EH (cell line): ENCODE data around the gene TCTN3.
A peak's percentile ranks its signal among the peaks of the same experiment; 100 is the strongest.
"Not testable (repeated sequence)": the region's sequence is repeated elsewhere in the genome, so short reads cannot be mapped to it uniquely, and the experiment has no call there.

Experiments
- DNase-seq: peaks from one replicate; pipeline ENCODE4 v3.0.0-alpha.2; 2015; ENCODE audit warnings: low read depth

TCTN3 gene

DNA sequence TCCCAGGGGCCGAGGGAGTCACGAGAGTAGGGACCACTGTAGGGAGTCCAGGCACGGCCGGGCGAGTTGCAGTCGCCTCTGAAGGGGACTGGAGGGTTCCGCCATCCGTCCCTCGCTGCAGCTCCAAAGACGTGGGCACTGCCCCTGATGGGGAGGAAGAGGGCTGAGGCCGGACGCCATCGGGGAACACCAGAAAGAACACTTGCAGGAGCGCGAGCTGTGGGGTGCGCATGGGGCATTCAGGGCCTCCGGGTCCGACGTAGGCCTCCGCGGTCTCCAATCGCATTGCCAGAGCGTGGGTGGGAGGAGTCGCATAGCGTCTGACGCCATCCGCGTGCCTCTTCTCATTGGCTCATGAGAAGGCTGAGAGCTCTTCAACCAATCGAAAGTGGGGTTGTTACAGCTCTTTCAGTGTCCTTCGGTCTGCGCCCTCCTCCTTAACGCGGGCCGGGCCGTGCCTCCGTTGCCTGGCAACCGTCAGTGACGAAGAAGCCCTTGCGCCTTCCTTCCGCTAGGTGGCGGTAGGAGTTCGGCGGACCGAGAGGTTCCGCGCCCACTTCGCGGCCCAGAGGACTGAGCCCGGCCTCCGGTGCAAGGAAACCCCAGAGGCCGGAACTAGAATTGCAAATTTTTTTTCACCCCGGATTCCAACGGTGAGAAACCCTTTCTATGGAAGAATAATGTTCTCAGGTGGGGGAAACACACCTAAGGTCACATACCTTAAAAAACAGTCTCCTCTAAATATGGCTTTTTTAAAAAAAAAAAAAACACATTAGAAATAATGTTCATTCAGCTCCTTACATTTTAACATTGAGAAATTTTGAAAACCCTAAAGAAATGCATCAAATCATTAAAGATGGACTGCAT is at the start of gene TCTN3:
TCTN3 (minus strand) TSS at position 260 of the 867 bp plus-strand sequence; CDS start at position 232, 28 bp downstream.
- DNase-seq = peak; percentile 100

GRCh38 chr10:95742962-95743535 is 49.3 kb upstream of the TCTN3 start:
- DNase-seq = peak; percentile 23

- no peak for DNase-seq
These were observed 48.8 kb upstream of the TCTN3 start for GRCh38 chr10:95742485-95742884.

DNA sequence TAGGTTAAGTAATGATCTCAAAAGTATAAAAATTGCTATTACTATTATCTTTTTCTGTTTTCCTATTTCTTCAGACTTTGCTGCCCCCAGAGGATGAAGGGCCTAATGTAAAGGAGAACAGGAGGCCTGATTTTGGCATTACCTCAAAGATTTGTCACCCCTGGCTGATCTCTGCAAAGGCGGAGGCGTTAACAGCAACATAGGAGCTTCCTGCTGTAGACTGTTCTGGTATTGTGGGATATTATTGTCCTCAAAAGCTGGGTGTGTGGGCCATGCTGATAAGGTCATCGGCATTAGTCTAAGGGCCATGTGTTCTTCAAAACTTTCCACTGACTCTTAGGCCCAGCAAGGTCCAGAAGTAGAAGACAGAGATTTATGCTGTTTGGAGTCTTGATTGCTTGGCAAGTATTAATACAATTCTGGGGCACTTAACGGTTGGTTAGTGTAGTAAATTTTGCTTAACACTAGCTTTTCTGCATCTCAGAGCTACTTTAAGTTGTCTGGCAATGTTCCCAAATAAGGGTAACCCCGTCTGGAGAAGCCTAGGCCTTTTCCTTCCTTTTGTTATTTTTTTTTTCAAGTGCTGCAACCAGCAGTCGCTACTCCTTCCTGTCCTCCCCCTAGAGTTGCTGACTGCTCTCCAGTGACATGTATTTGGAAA is 48.2 kb upstream of the TCTN3 start:
- no peak for DNase-seq

- DNase-seq = no peak
These were observed 45.3 kb upstream of the TCTN3 start for GRCh38 chr10:95739056-95739455.

DNA sequence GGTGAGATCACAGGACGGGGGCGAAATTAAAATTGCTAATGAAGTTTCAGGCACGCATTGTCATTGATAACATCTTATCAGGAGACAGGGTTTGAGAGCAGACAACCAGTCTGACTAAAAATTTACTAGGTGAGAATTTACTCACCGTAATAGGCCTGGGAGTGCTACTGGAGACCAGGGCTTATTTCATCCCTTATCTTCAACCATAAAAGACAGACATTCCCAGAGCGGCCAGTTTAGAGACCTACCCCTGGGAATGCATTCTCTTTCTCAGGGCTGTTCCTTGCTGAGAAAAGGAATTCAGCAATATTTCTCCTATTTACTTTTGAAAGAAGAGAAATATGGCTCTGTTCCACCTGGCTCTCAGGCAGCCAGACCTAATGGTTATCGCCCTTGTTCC is 39.2 kb upstream of the TCTN3 start:
- not testable (repeated sequence) for DNase-seq

GRCh38 chr10:95730233-95730632 is 36.5 kb upstream of the TCTN3 start:
- no peak for DNase-seq

- no peak for DNase-seq
These were observed 35.8 kb upstream of the TCTN3 start for GRCh38 chr10:95729323-95730055.

DNA sequence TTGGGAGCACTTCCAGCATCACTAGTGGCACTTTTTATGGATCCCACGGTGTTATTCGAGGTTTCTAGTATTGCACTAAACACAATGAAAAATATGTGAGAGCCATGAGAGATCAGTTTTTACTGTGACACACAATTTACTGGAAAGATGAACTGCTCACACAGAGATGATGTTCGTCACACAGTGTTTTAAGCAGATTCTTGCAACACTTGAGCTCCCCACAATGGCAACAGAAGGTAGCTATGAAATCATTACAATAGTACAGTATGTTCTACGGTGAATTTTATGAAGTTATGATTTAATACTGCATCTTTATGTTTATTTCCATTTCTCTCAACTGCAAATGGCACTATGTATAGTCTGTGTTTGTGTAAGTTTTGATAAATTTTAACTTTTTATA is 34.8 kb upstream of the TCTN3 start:
- DNase-seq = peak; percentile 9

DNA sequence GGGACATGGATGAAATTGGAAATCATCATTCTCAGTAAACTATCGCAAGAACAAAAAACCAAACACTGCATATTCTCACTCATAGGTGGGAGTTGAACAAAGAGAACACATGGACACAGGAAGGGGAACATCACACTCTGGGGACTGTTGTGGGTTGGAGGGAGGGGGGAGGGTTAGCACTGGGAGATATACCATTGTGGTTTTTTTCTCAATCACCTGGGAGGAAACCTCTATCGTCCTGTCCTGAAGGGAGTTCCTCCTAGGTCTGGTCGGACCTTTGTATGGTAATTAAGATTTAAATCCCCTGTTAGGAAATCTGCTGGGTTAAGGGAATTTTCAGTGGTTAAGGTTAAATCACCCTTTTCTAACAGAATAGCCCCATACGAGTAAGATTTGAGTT is 28.8 kb upstream of the TCTN3 start:
- not testable (repeated sequence) for DNase-seq

- not testable (repeated sequence) for DNase-seq
These were observed 27.0 kb upstream of the TCTN3 start for GRCh38 chr10:95720745-95721144.

DNA sequence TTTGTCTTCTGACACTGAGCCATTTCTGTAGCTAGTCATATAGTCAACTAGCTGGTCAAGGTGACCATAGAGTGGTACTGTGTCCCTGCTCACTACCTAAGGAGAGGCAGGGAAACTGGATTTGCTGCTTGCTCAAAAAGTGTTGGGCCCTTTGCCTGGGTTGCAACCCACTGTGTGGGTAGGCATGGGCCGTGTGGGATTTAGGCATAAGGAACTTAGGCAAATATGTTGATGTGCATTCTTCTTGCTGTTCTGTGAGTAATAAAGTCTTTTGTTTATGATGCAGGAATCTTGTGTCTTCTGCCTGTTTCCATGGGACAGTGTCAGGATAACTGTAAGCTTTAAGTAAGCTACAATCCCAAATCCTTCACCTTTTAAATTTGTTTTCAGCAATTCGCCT is 23.1 kb upstream of the TCTN3 start:
- DNase-seq = no peak

- DNase-seq = no peak
These were observed 22.7 kb upstream of the TCTN3 start for GRCh38 chr10:95716466-95716865.

DNA sequence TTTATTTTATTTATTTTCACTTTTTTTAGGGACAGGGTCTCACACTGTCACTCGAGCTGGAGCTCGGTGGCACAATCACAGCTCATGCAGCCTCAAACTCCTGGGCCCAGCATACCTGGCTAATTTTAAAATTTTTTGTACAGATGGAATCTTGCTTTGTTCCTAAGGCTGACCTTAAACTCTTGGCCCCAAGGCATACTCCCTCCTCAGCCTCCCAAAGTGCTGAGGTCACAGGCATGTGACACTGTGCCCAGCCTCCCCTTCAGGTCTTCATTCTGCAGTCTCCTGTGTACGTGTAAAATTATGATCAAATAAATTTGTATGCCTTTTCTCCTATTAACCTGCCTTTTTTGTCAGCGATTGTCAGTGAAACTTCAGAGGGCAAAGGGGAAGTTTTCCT is 17.8 kb upstream of the TCTN3 start:
- no peak for DNase-seq

DNA sequence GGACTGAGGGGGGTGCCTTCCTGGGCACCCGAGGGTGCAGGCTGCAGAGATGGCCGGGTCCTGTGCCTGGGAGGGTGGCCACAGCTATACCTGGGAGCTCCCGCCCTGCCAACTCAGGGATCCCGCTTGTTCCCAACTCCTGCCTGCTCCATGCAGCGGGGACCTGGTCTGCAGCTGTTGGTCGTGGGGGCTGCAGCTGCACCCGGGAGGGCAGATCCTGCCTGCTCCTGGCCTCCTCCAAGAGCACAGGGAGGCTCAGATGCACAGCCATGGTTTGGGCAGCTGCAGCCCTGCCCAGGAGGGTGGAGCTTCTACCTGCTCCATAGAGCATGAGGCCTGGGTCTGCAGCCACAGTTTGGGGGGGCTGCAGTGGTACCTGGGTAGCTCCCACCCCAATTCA is 13.3 kb upstream of the TCTN3 start:
- DNase-seq = no peak

GRCh38 chr10:95706573-95706972 is 12.8 kb upstream of the TCTN3 start:
- DNase-seq = no peak

DNA sequence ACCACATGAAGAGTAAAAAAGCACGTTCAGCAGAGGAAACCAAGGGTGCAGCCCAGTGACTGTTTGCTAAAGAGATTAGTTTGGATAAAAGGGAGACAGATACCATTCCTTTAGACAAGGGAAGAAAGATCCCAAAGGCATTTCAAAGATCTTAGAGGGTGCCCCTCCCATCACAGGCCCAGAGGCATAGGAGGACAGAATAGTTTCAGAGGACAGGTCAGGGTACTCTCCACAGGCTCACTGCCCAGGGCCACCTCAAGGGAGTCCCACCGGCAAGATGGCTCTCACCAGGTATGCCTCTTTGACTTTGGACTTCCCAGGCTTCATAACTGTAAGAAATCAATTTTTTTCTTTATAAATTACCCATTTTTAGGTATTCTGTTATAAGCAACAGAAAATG is 4.7 kb upstream of the TCTN3 start:
- no peak for DNase-seq

DNA sequence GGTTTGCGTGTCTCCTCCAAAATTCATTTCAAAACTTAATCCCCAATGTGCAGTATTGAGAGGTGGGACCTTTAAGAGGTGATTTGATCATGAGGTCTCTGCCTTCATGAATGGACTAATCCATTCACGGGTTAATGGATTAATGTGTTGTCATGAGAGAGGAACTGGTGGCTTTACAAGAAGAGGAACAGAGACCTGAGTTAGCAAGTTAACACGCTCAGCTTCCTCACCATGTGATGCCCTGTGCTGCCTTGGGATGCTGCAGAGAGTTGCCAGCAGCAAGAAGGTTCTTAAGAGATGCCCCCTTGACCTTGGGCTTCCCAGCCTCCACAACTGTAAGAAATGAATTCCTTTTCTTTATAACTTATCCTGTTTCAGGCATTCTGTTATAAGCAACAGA is 3.7 kb upstream of the TCTN3 start:
- DNase-seq = no peak

DNA sequence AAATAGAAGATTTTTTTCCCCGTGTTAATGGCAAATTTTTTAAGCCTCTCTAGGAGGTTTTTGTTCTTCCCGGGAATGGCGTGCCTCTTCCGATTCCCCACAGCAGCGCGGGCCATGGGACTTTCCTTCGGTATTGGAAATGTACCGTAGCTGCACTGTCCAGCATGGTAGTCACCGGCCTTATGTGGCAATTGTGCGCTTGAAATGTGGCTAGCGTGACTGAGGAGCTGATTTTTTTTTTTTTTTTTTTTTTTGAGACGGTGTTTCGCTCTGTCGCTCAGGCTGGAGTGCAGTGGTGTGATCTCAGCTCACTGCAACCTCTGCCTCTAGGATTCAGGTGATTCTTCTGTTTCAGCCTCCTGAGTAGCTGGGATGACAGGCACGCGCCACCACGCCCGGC is 938 bp upstream of the TCTN3 start:
- DNase-seq = no peak

DNA sequence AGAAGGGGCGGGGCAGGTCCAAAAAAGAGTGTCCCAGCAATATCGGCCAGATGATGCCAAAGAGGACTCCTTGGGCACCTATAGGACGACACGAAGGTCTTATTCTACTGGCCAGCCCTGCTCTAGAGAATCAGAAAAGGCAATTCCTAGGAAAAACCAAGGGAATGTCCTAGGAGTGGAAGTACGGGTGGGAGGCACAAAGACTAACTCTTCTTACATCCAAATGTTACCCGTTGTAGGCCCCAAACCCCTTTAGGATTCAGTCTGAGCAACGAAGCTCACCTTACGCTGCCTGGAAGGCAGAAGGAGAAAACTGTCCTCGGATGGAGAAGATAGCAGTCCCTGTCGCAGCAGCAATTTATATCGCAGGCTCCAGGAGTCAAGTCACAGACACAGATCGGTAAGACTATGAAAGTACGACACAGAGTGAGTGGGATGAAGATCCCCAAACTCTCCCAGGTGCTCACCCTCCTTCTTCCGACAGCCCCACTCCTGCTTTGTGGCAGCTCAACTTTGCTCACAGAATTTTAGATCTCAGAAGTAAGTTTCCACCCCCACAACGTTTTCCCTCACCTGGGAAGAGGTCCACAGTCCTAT is 558 bp downstream of the TCTN3 start:
- no peak for DNase-seq

GRCh38 chr10:95691281-95691680 is 2.4 kb downstream of the TCTN3 start:
- DNase-seq = no peak

- DNase-seq = no peak
These were observed 5.1 kb downstream of the TCTN3 start for GRCh38 chr10:95688648-95689047.
